ENCODE measurements around the gene TMBIM1.
"Not testable (repeated sequence)": the region's sequence is repeated elsewhere in the genome, so short reads cannot be mapped to it uniquely, and the experiment has no call there.

The TMBIM1 gene

GRCh38 chr2:218290316-218291261 lies 1.7 kb downstream of the TMBIM1 start:
- peak; percentile 48 for DNase-seq

GRCh38 chr2:218289639-218290315 lies 2.5 kb downstream of the TMBIM1 start:
- DNase-seq = no peak

GRCh38 chr2:218286570-218287459 lies 5.5 kb downstream of the TMBIM1 start:
- DNase-seq = peak; percentile 84

- DNase-seq = no peak
These were observed 6.7 kb downstream of the TMBIM1 start for GRCh38 chr2:218285604-218286003.

GRCh38 chr2:218284106-218284811 lies 8.0 kb downstream of the TMBIM1 start:
- DNase-seq = peak; percentile 73

- no peak for DNase-seq
These were observed 9.9 kb downstream of the TMBIM1 start for GRCh38 chr2:218282173-218282991.

GRCh38 chr2:218281449-218281848 lies 10.9 kb downstream of the TMBIM1 start:
- no peak for DNase-seq

GRCh38 chr2:218280260-218280870 lies 11.9 kb downstream of the TMBIM1 start:
- no peak for DNase-seq

- DNase-seq = no peak
These were observed 13.6 kb downstream of the TMBIM1 start for GRCh38 chr2:218278531-218279360.

- DNase-seq = no peak
These were observed 14.4 kb downstream of the TMBIM1 start for GRCh38 chr2:218277921-218278320.

- no peak for DNase-seq
These were observed 15.1 kb downstream of the TMBIM1 start for GRCh38 chr2:218276986-218277755.

- DNase-seq = no peak
These were observed 16.8 kb downstream of the TMBIM1 start for GRCh38 chr2:218275371-218276072.

GRCh38 chr2:218274586-218274985 lies 17.7 kb downstream of the TMBIM1 start:
- DNase-seq = no peak

GRCh38 chr2:218273908-218274249 lies 18.4 kb downstream of the TMBIM1 start:
- no peak for DNase-seq

- DNase-seq = not testable (repeated sequence)
These were observed 18.9 kb downstream of the TMBIM1 start for GRCh38 chr2:218273214-218273907.

- peak; percentile 84 for DNase-seq
These were observed 19.6 kb downstream of the TMBIM1 start for GRCh38 chr2:218272531-218273212.

GRCh38 chr2:218271865-218272530 lies 20.3 kb downstream of the TMBIM1 start:
- DNase-seq = no peak

Measured in activated CD4-positive, alpha-beta T cell treated with anti-CD3 and anti-CD28 coated beads for 48 hours (primary cell).